Activated CD4-positive, alpha-beta memory T cell treated with anti-CD3 and anti-CD28 coated beads, Interleukin-2, amount 10 ng/mL, durations not matched to agents 7 days and 5 days (primary cell): Measurements from ENCODE around the gene LRP4. TPM values are rescaled to one million over a fixed set of nuclear protein-coding genes. Genes with fewer than 3 reads are reported as not detected.
A peak's percentile ranks its signal among the peaks of the same experiment; 100 is the strongest.

Experiments
- CTCF ChIA-PET: fragments of 350-600 bp; sonication (Branson Sonifier 250); formaldehyde crosslinking; loops from one replicate; lab custom pipeline; 2021; ENCODE audit warnings: antibody characterized with exemption, inconsistent platforms; lab: Charles Lee
- POLR2A ChIA-PET: fragments of 350-600 bp; sonication (Branson Sonifier 250); formaldehyde crosslinking; loops from one replicate; lab custom pipeline; 2021; ENCODE audit warnings: antibody characterized with exemption; lab: Charles Lee
- DNase-seq: peaks from one replicate; pipeline ENCODE4 v3.0.0-alpha.2; 2020
- H3K27ac Mint-ChIP-seq: one replicate; pipeline ENCODE4 v1.8.0; 2021; ENCODE audit warnings: mild to moderate bottlenecking, mixed read lengths
- H3K27me3 Mint-ChIP-seq: one replicate; pipeline ENCODE4 v1.8.0; 2021; ENCODE audit warnings: mixed read lengths
- H3K36me3 Mint-ChIP-seq: one replicate; pipeline ENCODE4 v1.8.0; 2021; ENCODE audit warnings: low read depth, mixed read lengths
- H3K4me1 Mint-ChIP-seq: one replicate; pipeline ENCODE4 v1.8.0; 2021; ENCODE audit warnings: mixed read lengths
- H3K4me3 Mint-ChIP-seq: one replicate; pipeline ENCODE4 v1.8.0; 2021; ENCODE audit warnings: mild to moderate bottlenecking, mixed read lengths
- H3K9me3 Mint-ChIP-seq: one replicate; pipeline ENCODE4 v1.8.0; 2021; ENCODE audit warnings: mixed read lengths
- total RNA-seq, 2 experiments: library from RNA; stranded (reverse); gene quantifications; one replicate each; pipeline ENCODE4 v1.2.3, GENCODE V29; 2021

LRP4 gene
- total RNA-seq, 2 experiments from 2014 or later, result 0.05 TPM; not detected in 1

- CTCF ChIA-PET, result interaction anchor here (0.6 to 1.8 kb wide), 3 partner anchors 8 to 38 kb away, joined by 3 to 5 read pairs (median 4); no protein-coding TSS in a partner anchor
- no peaks in the 10 kb centered on the region for H3K36me3 Mint-ChIP-seq
Observed at GRCh38 chr11:46855167-46855566, 63.2 kb downstream of the LRP4 start.

DNA sequence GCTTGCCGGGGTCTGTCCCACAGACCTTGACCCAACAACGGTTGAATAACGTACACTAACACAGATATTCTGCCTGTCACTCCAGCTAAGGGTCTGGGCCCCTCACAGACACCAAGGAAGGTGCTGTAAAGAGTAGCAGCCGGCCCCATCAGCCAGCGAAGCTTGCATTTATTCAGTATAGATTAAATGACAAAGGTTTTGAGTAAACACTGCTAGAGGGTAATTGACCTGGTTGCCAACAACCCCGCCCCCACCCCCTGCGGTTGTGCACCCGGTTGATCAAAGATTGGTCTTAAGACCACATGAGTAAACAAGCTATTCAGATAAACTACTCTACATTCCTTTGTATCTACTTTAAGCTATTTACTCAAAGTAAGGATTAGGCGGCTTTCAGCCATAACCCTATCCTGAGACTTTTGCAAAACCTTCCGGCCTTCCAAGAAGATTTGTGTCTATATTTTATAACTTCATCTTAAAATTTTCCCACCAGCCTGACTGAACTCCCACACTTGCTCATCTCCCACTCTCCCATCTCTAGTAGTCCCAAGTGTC, 67.4 kb downstream of the LRP4 start:
- Mint-ChIP-seq H3K27ac (no peak overlapping the region), H3K9me3 (no peaks in the 10 kb centered on the region), H3K4me1 (peaks cover 11% of the 10 kb centered on the region), H3K4me3 (no peak overlapping the region), H3K36me3 (peaks cover 3% of the 10 kb centered on the region), H3K27me3 (peaks cover 2% of the 10 kb centered on the region)
- CTCF ChIA-PET, result interaction anchor here (1.7 kb wide), 1 partner anchor 12 kb away, joined by 4 read pairs; no protein-coding TSS in a partner anchor
- POLR2A ChIA-PET, result no interaction called here
- DNase-seq, result no peak

More at GRCh38 chr11:46855167-46855566, 63.2 kb downstream of the LRP4 start:
- Mint-ChIP-seq H3K9me3 (no peaks in the 10 kb centered on the region), H3K4me3 (no peak overlapping the region), H3K27ac (no peak overlapping the region), H3K27me3 (no peaks in the 10 kb centered on the region), H3K4me1 (no peaks in the 10 kb centered on the region)
- POLR2A ChIA-PET, result no interaction called here
- no peak for DNase-seq

GRCh38 chr11:46849631-46850030, 68.7 kb downstream of the LRP4 start:
- ChIA-PET CTCF (no interaction called here), POLR2A (no interaction called here)
- no peak for DNase-seq
- Mint-ChIP-seq H3K36me3 (peaks cover 5% of the 10 kb centered on the region), H3K9me3 (no peaks in the 10 kb centered on the region), H3K27me3 (peaks cover 2% of the 10 kb centered on the region), H3K4me3 (no peak overlapping the region), H3K27ac (no peak overlapping the region), H3K4me1 (peaks cover 19% of the 10 kb centered on the region)

GRCh38 chr11:46846510-46846830, 71.9 kb downstream of the LRP4 start:
- Mint-ChIP-seq H3K36me3 (peaks cover 21% of the 10 kb centered on the region), H3K4me1 (peaks cover 44% of the 10 kb centered on the region), H3K27me3 (peaks cover 2% of the 10 kb centered on the region), H3K9me3 (no peaks in the 10 kb centered on the region), H3K27ac (peak overlapping the region; percentile 93), H3K4me3 (peak overlapping the region; percentile 98)
- no peak for DNase-seq
- CTCF ChIA-PET, result interaction anchor here (0.6 to 1.1 kb wide), 5 partner anchors 9 to 366 kb away, joined by 3 to 5 read pairs (median 3); no protein-coding TSS in a partner anchor
- POLR2A ChIA-PET, result interaction anchor here (0.9 to 1.3 kb wide), 4 partner anchors 12 to 368 kb away, joined by 3 to 10 read pairs (median 7); partner anchors contain the start of gene DDB2

GRCh38 chr11:46845740-46846509, 72.4 kb downstream of the LRP4 start, which contains the start of gene CKAP5:
TSS of gene CKAP5 (minus strand) at chr11:46846280. CDS start at chr11:46821231, 25,049 bp downstream.
- Mint-ChIP-seq H3K9me3 (no peaks in the 10 kb centered on the region), H3K27me3 (peaks cover 2% of the 10 kb centered on the region), H3K4me3 (peak within 1 kb of the TSS; percentile 98), H3K36me3 (peaks cover 23% of the 10 kb centered on the region), H3K27ac (peak within 1 kb of the TSS; percentile 93), H3K4me1 (peaks cover 46% of the 10 kb centered on the region)
- CTCF ChIA-PET, result interaction anchor here (0.6 to 1.1 kb wide), 4 partner anchors 9 to 366 kb away, joined by 3 to 5 read pairs (median 3); no protein-coding TSS in a partner anchor
- DNase-seq, result peak; percentile 90
- POLR2A ChIA-PET, result interaction anchor here (0.9 to 2.2 kb wide), 6 partner anchors 11 to 368 kb away, joined by 3 to 11 read pairs (median 7); partner anchors contain the start of gene DDB2

- ChIA-PET POLR2A (interaction anchor here (1.0 to 2.2 kb wide), 5 partner anchors 10 to 369 kb away, joined by 4 to 11 read pairs (median 6); partner anchors contain the start of genes AMBRA1 and DDB2), CTCF (no interaction called here)
- Mint-ChIP-seq H3K36me3 (peaks cover 23% of the 10 kb centered on the region), H3K27me3 (peaks cover 2% of the 10 kb centered on the region), H3K4me3 (peak overlapping the region; percentile 78), H3K9me3 (no peaks in the 10 kb centered on the region), H3K4me1 (peaks cover 46% of the 10 kb centered on the region), H3K27ac (peak overlapping the region; percentile 62)
- DNase-seq, result no peak
Observed at GRCh38 chr11:46845440-46845739, 73.0 kb downstream of the LRP4 start.

GRCh38 chr11:46840116-46840515, 78.2 kb downstream of the LRP4 start:
- POLR2A ChIA-PET, result no interaction called here
- DNase-seq, result no peak
- peaks cover 37% of the 10 kb centered on the region for H3K36me3 Mint-ChIP-seq
- no peak overlapping the region for H3K27ac Mint-ChIP-seq
- no peaks in the 10 kb centered on the region for H3K27me3 Mint-ChIP-seq
- CTCF ChIA-PET, result no interaction called here
- H3K9me3 Mint-ChIP-seq, result no peaks in the 10 kb centered on the region
- H3K4me3 Mint-ChIP-seq, result no peak overlapping the region
- H3K4me1 Mint-ChIP-seq, result peaks cover 39% of the 10 kb centered on the region

DNA sequence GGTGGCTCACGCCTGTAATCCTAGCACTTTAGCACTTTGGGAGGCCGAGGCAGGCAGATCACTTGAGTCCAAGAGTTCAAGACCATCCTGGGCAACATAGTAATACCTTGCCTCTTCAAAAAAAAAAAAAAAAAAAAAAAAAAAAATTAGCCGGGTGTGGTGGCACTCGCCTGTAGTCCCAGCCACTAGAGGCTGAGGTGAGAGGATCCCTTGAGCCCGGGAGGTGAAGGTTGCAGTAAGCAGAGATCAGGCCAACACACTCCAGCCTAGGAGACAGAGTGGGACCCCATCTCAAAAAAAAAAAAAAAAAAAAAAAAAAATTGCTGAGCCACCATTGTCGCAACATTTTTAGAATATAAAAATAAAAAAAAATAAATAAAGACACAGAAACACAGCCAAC, 79.8 kb downstream of the LRP4 start:
- H3K36me3 Mint-ChIP-seq, result peaks cover 32% of the 10 kb centered on the region
- no peaks in the 10 kb centered on the region for H3K27me3 Mint-ChIP-seq
- POLR2A ChIA-PET, result interaction anchor here (1.7 kb wide), 1 partner anchor 11 kb away, joined by 6 read pairs; no protein-coding TSS in a partner anchor

DNA sequence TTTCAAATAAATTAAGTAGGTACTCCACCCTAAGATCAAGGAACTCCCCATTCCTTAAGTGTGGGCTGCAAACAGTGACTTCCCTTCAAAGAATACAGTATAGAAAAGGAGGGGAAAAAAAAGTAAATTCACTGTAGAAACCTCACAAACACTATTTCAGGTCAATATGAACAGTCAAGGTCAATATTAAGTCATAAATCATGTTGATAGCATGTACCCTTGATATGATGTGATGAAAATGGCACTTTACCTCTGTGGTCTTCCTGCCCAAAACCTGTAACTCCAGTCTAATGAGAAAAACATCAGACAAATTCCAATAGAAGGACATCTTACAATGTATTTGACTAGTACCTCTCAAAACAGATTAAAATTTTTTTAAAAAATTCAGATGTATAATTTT, 80.5 kb downstream of the LRP4 start:
- no peak overlapping the region for H3K27ac Mint-ChIP-seq
- ChIA-PET POLR2A (interaction anchor here (0.7 to 1.7 kb wide), 2 partner anchors 11 to 19 kb away, joined by 3 to 6 read pairs; no protein-coding TSS in a partner anchor), CTCF (interaction anchor here (1.0 kb wide), 1 partner anchor 488 kb away, joined by 3 read pairs; no protein-coding TSS in a partner anchor)
- H3K4me1 Mint-ChIP-seq, result peaks cover 19% of the 10 kb centered on the region
- no peak overlapping the region for H3K4me3 Mint-ChIP-seq
- no peak for DNase-seq
- H3K27me3 Mint-ChIP-seq, result no peaks in the 10 kb centered on the region
- peaks cover 25% of the 10 kb centered on the region for H3K36me3 Mint-ChIP-seq
- no peaks in the 10 kb centered on the region for H3K9me3 Mint-ChIP-seq

More for the DNA sequence above, 79.8 kb downstream of the LRP4 start:
- Mint-ChIP-seq H3K4me1 (peaks cover 25% of the 10 kb centered on the region), H3K4me3 (no peak overlapping the region), H3K27ac (no peak overlapping the region), H3K9me3 (no peaks in the 10 kb centered on the region)
- CTCF ChIA-PET, result no interaction called here
- DNase-seq, result no peak

GRCh38 chr11:46836870-46837269, 81.5 kb downstream of the LRP4 start:
- H3K4me3 Mint-ChIP-seq, result no peak overlapping the region
- peaks cover 12% of the 10 kb centered on the region for H3K4me1 Mint-ChIP-seq
- ChIA-PET POLR2A (no interaction called here), CTCF (interaction anchor here (1.0 kb wide), 1 partner anchor 487 kb away, joined by 3 read pairs; no protein-coding TSS in a partner anchor)
- no peak for DNase-seq
- H3K27me3 Mint-ChIP-seq, result no peaks in the 10 kb centered on the region
- H3K9me3 Mint-ChIP-seq, result no peaks in the 10 kb centered on the region
- peaks cover 23% of the 10 kb centered on the region for H3K36me3 Mint-ChIP-seq
- H3K27ac Mint-ChIP-seq, result no peak overlapping the region

- Mint-ChIP-seq H3K9me3 (no peaks in the 10 kb centered on the region), H3K27me3 (no peaks in the 10 kb centered on the region), H3K4me1 (peaks cover 11% of the 10 kb centered on the region), H3K4me3 (no peak overlapping the region), H3K36me3 (peaks cover 22% of the 10 kb centered on the region), H3K27ac (no peak overlapping the region)
- POLR2A ChIA-PET, result no interaction called here
- DNase-seq, result no peak
- CTCF ChIA-PET, result no interaction called here
Observed at GRCh38 chr11:46836431-46836830, 81.9 kb downstream of the LRP4 start.

DNA sequence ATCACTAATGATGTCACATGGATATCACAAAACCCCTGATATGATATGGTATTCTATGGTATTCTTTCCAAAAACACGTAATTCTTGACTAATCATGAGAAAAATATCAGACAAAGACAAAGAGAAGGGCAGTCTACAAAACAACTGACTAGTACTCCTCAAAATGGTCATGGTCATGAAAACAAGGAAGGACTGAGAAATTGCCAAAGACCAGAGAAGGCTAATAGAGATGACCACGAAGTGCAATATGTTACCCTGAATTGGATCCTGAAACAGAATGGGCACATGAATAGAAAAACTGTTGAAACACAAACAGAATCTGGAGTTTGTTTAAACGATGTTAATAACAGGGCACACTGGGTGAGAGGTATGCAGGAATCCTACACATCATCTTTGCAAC, 82.5 kb downstream of the LRP4 start:
- no peak overlapping the region for H3K27ac Mint-ChIP-seq
- ChIA-PET POLR2A (interaction anchor here (0.6 kb wide), 1 partner anchor 378 kb away, joined by 3 read pairs; no protein-coding TSS in a partner anchor), CTCF (no interaction called here)
- H3K36me3 Mint-ChIP-seq, result peaks cover 24% of the 10 kb centered on the region
- H3K9me3 Mint-ChIP-seq, result no peaks in the 10 kb centered on the region
- H3K27me3 Mint-ChIP-seq, result no peaks in the 10 kb centered on the region
- H3K4me3 Mint-ChIP-seq, result no peak overlapping the region
- no peak for DNase-seq
- peaks cover 11% of the 10 kb centered on the region for H3K4me1 Mint-ChIP-seq

GRCh38 chr11:46834821-46835220, 83.5 kb downstream of the LRP4 start:
- H3K9me3 Mint-ChIP-seq, result no peaks in the 10 kb centered on the region
- peaks cover 26% of the 10 kb centered on the region for H3K36me3 Mint-ChIP-seq
- peaks cover 11% of the 10 kb centered on the region for H3K4me1 Mint-ChIP-seq
- H3K27ac Mint-ChIP-seq, result no peak overlapping the region
- H3K4me3 Mint-ChIP-seq, result no peak overlapping the region
- POLR2A ChIA-PET, result interaction anchor here (1.1 kb wide), 1 partner anchor 10 kb away, joined by 4 read pairs; no protein-coding TSS in a partner anchor
- DNase-seq, result no peak
- H3K27me3 Mint-ChIP-seq, result no peaks in the 10 kb centered on the region
- CTCF ChIA-PET, result no interaction called here
